Panc1 (cell line): ENCODE data around the gene LRBA. TPM values are rescaled to one million over a fixed set of nuclear protein-coding genes. Genes with fewer than 3 reads are reported as not detected.

ENCODE experiments used
- ATAC-seq: fragments of 200-7000 bp; cut with Tn5 transposase; 2 replicates; pipeline ENCODE4 v1.9.1; 2020; ENCODE audit warnings: mild to moderate bottlenecking, moderate library complexity
- BruUV-seq: library from RNA; stranded (reverse); fragments of 400-500 nt; replicated peaks from 2 replicates; lab custom pipeline; 2021; lab: Mats Ljungman, UMichigan
- CTCF ChIA-PET: fragments of 300-600 bp; sonication (Branson Sonifier 250); formaldehyde crosslinking; loops from one replicate; lab custom pipeline; 2022; ENCODE audit warnings: antibody characterized with exemption; lab: Charles Lee
- POLR2A ChIA-PET: fragments of 300-600 bp; sonication (Branson Sonifier 250); formaldehyde crosslinking; loops from one replicate; lab custom pipeline; 2022; ENCODE audit warnings: antibody characterized with exemption; lab: Charles Lee
- DNase-seq: peaks from one replicate; pipeline ENCODE4 v3.0.0-alpha.2; 2010; ENCODE audit warnings: low read depth, low spot score
- H3K27ac ChIP-seq: 2 replicates; pipeline ENCODE4 v1.5.1; 2011; ENCODE audit warnings: mild to moderate bottlenecking, low read length, inconsistent platforms
- H3K27me3 ChIP-seq: fragments of 200-500 bp; sonication (Bioruptor generic); 2 replicates; pipeline ENCODE4 v1.6.0; 2014; ENCODE audit warnings: low read length, inconsistent platforms; ENCODE audit not compliant: control insufficient read depth, insufficient read depth
- H3K36me3 ChIP-seq: fragments of 200-500 bp; sonication (Bioruptor generic); 2 replicates; pipeline ENCODE4 v1.5.1; 2014; ENCODE audit warnings: inconsistent platforms, mild to moderate bottlenecking, low read length, moderate library complexity; ENCODE audit not compliant: control insufficient read depth, insufficient read depth
- H3K4me1 ChIP-seq: 2 replicates; pipeline ENCODE4 v1.5.1; 2011; ENCODE audit warnings: inconsistent platforms, mild to moderate bottlenecking, low read length, moderate library complexity; ENCODE audit not compliant: control insufficient read depth, insufficient read depth
- H3K4me3 ChIP-seq, 2 experiments: 2 replicates each; pipeline ENCODE4 v1.5.1; 2011 to 2012; ENCODE audit warnings: low read depth in 2 of 2, low read length in 2 of 2, mild to moderate bottlenecking in 2 of 2, inconsistent platforms in 1 of 2, moderate library complexity in 1 of 2
- H3K9me3 ChIP-seq: fragments of 200-500 bp; sonication (Bioruptor generic); 2 replicates; pipeline ENCODE4 v1.5.1; 2014; ENCODE audit warnings: low read depth, mild to moderate bottlenecking, inconsistent platforms, low read length, moderate library complexity; ENCODE audit not compliant: control insufficient read depth, insufficient read depth
- POLR2AphosphoS5 ChIP-seq: IDR thresholded peaks from 2 replicates; pipeline ENCODE4 v1.6.1; 2012; ENCODE audit warnings: mild to moderate bottlenecking, low read depth, low read length, moderate library complexity
- SIN3A ChIP-seq: IDR thresholded peaks from 2 replicates; pipeline ENCODE4 v1.6.1; 2012; ENCODE audit warnings: low read depth, mild to moderate bottlenecking, low read length, moderate library complexity, borderline replicate concordance; ENCODE audit not compliant: insufficient read depth
- TCF7L2 ChIP-seq: IDR thresholded peaks from 2 replicates; pipeline ENCODE4 v1.6.1; 2011; ENCODE audit warnings: mild to moderate bottlenecking, low read depth, low read length, inconsistent platforms
- in situ Hi-C: cut with HindIII; loops from 2 replicates; pipeline ENCODE4 v1.10.0; 2016; ENCODE audit warnings: low sequenced_read_pairs, low pct_unique_long_range_greater_than_20kb
- intact Hi-C: fragments of 100-400 bp; cut with micrococcal nuclease; formaldehyde crosslinking; loops from one replicate; pipeline ENCODE4 v1.10.0; 2022; ENCODE audit not compliant: unreplicated experiment
- total RNA-seq: library from RNA; stranded (reverse); gene quantifications from one replicate; pipeline ENCODE4 v1.2.1, GENCODE V29; 2021; ENCODE audit not compliant: unreplicated experiment
- TF ChIP-seq, protein P1 (sequence below): fragments of 450-650 bp; IDR thresholded peaks from 2 replicates; pipeline ENCODE4 v1.5.1; 2017; ENCODE audit warnings: mild to moderate bottlenecking
- TF ChIP-seq, protein P2 (sequence below), 2 experiments: IDR thresholded peaks; 2 replicates each; pipeline ENCODE4 v1.6.1; 2011 to 2012; ENCODE audit warnings: low read depth in 2 of 2, control low read depth in 1 of 2, low read length in 1 of 2, mild to moderate bottlenecking in 1 of 2, moderate library complexity in 1 of 2; ENCODE audit not compliant: insufficient read depth in 1 of 2

LRBA gene
- total RNA-seq, 1 experiment from 2014 or later, result 26.4 TPM

DNA sequence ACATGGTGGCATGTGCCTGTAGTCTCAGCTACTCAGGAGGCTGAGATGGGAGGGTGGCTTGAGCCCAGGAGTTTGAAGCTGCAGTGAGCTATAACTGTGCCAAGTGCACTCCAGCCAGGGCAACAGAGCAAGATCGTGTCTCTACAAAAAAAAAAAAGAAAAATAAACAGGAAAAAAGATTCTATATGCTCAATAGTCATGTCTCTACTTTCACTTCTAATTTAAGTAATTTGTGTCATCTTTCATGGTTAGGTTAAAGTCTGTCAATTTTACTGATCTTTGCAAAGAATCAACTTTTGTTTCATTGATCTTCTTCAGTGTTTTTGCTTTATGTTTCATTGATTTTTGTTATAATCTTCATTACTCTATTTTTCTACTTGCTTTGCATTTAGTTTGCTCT lies 539.3 kb downstream of the LRBA start:
- no peak for DNase-seq
- ATAC-seq, result no peak
- in situ Hi-C loops (no loop called here), intact Hi-C loops (no loop called here)
- TF ChIP-seq TCF7L2 (no peak), POLR2AphosphoS5 (no peak)
- TF ChIP-seq, protein P1, sequence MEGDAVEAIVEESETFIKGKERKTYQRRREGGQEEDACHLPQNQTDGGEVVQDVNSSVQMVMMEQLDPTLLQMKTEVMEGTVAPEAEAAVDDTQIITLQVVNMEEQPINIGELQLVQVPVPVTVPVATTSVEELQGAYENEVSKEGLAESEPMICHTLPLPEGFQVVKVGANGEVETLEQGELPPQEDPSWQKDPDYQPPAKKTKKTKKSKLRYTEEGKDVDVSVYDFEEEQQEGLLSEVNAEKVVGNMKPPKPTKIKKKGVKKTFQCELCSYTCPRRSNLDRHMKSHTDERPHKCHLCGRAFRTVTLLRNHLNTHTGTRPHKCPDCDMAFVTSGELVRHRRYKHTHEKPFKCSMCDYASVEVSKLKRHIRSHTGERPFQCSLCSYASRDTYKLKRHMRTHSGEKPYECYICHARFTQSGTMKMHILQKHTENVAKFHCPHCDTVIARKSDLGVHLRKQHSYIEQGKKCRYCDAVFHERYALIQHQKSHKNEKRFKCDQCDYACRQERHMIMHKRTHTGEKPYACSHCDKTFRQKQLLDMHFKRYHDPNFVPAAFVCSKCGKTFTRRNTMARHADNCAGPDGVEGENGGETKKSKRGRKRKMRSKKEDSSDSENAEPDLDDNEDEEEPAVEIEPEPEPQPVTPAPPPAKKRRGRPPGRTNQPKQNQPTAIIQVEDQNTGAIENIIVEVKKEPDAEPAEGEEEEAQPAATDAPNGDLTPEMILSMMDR, result no peak
- Histone ChIP-seq H3K27me3 (no peaks in the 10 kb centered on the region), H3K27ac (no peak overlapping the region), H3K36me3 (no peaks in the 10 kb centered on the region), H3K4me1 (no peaks in the 10 kb centered on the region), H3K4me3 (no peak overlapping the region), H3K9me3 (no peaks in the 10 kb centered on the region)
- BruUV-seq, result no TSS peak
- ChIA-PET CTCF (no interaction called here), POLR2A (no interaction called here)

DNA sequence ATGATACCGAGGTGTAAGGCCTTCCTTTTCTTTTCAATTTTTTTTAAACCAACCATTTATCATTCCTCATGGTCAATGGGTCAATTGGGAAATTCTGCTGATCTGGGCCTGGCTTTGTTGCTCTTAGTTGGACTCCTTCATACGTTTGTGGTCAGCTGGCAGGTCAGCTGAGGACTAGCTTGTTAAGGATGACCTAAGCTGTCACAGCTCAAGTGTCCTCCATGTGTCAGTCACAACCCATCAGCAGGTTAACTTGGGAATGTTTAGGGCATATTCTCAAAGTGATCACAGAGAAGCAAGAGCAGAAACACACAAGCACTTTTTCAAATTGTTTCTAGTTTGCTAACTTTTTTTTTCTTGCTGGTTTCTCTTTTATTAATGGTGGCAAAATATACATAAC lies 550.6 kb downstream of the LRBA start:
- H3K4me3 ChIP-seq, result no peak overlapping the region
- H3K4me1 ChIP-seq, result peaks cover 8% of the 10 kb centered on the region; the same call in 1 of the 2 replicates
- no peak for TF ChIP-seq POLR2AphosphoS5
- TF ChIP-seq SIN3A, result no peak
- TF ChIP-seq, protein P1, result no peak
- ChIA-PET POLR2A (interaction anchor here (0.7 kb wide), 1 partner anchor 170 kb away, joined by 4 read pairs; no protein-coding TSS in a partner anchor), CTCF (no interaction called here)
- H3K27ac ChIP-seq, result no peak overlapping the region
- no peaks in the 10 kb centered on the region for H3K27me3 ChIP-seq
- intact Hi-C loops (no loop called here), in situ Hi-C loops (no loop called here)
- ATAC-seq (no peak), DNase-seq (no peak)
- H3K36me3 ChIP-seq, result no peaks in the 10 kb centered on the region
- no TSS peak for BruUV-seq
- no peaks in the 10 kb centered on the region for H3K9me3 ChIP-seq

DNA sequence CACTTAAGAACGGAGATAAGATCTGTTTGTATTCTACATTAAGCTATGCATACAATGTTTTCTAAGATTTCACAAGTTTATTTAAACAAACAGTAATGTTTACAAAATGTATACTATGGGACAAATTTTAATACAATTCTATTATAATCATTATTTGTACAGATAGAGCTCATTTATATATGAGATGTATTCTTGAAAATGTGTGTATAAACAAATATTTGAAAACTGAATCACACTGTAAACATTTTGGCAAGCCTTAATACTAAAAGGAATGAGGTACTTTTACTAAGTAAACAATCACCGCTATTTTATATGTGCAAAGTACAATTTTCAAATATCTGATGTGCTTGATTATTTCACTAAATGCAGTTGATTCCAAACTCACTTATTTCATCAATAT lies 552.3 kb downstream of the LRBA start:
- intact Hi-C loops, result no loop called here
- TF ChIP-seq, protein P2, sequence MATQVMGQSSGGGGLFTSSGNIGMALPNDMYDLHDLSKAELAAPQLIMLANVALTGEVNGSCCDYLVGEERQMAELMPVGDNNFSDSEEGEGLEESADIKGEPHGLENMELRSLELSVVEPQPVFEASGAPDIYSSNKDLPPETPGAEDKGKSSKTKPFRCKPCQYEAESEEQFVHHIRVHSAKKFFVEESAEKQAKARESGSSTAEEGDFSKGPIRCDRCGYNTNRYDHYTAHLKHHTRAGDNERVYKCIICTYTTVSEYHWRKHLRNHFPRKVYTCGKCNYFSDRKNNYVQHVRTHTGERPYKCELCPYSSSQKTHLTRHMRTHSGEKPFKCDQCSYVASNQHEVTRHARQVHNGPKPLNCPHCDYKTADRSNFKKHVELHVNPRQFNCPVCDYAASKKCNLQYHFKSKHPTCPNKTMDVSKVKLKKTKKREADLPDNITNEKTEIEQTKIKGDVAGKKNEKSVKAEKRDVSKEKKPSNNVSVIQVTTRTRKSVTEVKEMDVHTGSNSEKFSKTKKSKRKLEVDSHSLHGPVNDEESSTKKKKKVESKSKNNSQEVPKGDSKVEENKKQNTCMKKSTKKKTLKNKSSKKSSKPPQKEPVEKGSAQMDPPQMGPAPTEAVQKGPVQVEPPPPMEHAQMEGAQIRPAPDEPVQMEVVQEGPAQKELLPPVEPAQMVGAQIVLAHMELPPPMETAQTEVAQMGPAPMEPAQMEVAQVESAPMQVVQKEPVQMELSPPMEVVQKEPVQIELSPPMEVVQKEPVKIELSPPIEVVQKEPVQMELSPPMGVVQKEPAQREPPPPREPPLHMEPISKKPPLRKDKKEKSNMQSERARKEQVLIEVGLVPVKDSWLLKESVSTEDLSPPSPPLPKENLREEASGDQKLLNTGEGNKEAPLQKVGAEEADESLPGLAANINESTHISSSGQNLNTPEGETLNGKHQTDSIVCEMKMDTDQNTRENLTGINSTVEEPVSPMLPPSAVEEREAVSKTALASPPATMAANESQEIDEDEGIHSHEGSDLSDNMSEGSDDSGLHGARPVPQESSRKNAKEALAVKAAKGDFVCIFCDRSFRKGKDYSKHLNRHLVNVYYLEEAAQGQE (IDR thresholded peaks at IDR 0.05; ENCODE audit: insufficient read depth in 1 of 2, low read depth in 2 of 2, low read length in 1 of 2), result no peak
- TF ChIP-seq SIN3A, result no peak
- TF ChIP-seq, protein P1, result no peak
- TF ChIP-seq POLR2AphosphoS5, result no peak
- TF ChIP-seq TCF7L2, result no peak
- H3K27me3 ChIP-seq, result no peaks in the 10 kb centered on the region
- H3K4me1 ChIP-seq, result peaks cover 8% of the 10 kb centered on the region; the same call in 1 of the 2 replicates
- ATAC-seq (peak; percentile 30; the same call in 1 of the 2 replicates), DNase-seq (no peak)
- H3K9me3 ChIP-seq, result no peaks in the 10 kb centered on the region
- ChIA-PET CTCF (no interaction called here), POLR2A (no interaction called here)
- no peak overlapping the region for H3K4me3 ChIP-seq
- BruUV-seq, result no TSS peak
- H3K36me3 ChIP-seq, result no peaks in the 10 kb centered on the region
- in situ Hi-C loops, result no loop called here
- no peak overlapping the region for H3K27ac ChIP-seq
